ENCODE results near the gene YEATS2.

DNA sequence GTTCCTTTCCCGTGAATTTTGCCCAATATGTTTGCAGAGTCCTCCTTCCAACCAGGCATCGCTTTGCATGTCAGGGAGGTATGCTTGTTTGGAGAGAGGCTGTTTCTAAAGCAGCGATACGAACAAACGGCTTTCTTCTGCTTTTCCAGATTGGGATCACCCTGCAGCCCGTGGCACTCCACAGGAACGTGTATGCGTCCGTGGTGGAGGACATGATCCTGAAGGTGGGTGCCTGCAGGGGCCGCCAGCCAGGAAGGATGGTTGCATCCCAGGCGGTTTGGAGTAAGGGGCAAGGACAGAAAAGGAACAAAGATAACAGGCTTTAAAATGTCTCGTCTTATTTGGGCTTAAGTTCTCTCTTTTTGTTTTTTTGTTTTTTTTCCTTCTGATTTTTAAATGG, 110.3 kb downstream of the YEATS2 start:
- TF ChIP-seq, protein P1, sequence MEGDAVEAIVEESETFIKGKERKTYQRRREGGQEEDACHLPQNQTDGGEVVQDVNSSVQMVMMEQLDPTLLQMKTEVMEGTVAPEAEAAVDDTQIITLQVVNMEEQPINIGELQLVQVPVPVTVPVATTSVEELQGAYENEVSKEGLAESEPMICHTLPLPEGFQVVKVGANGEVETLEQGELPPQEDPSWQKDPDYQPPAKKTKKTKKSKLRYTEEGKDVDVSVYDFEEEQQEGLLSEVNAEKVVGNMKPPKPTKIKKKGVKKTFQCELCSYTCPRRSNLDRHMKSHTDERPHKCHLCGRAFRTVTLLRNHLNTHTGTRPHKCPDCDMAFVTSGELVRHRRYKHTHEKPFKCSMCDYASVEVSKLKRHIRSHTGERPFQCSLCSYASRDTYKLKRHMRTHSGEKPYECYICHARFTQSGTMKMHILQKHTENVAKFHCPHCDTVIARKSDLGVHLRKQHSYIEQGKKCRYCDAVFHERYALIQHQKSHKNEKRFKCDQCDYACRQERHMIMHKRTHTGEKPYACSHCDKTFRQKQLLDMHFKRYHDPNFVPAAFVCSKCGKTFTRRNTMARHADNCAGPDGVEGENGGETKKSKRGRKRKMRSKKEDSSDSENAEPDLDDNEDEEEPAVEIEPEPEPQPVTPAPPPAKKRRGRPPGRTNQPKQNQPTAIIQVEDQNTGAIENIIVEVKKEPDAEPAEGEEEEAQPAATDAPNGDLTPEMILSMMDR (IDR thresholded peaks at IDR 0.05) = no peak
- no peak for TF ChIP-seq ZFX (IDR thresholded peaks at IDR 0.05; ENCODE audit: borderline replicate concordance)

All from 22Rv1 (cell line).